ENCODE data around the gene ACTMAP.
"Not testable (repeated sequence)": the region's sequence is repeated elsewhere in the genome, so short reads cannot be mapped to it uniquely, and the experiment has no call there.

ACTMAP gene

DNA sequence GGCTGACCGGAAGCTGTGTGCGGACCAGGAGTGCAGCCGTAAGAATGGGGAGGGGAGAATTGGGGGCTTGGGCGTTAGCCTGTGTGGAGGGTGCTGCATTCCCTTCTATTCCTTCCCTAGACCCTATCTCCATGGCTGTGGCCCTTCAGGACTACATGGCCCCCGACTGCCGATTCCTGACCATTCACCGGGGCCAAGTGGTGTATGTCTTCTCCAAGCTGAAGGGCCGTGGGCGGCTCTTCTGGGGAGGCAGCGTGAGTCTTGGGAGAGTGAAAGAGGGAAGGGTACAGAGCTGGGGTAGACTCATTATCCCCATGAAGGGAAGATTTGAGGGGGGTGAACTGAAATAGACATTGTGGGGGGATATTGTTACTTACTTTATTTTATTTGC is 25.4 kb upstream of the ACTMAP start:
- DNase-seq (ENCODE audit: low read depth) = no peak
- TF ChIP-seq, protein P1, sequence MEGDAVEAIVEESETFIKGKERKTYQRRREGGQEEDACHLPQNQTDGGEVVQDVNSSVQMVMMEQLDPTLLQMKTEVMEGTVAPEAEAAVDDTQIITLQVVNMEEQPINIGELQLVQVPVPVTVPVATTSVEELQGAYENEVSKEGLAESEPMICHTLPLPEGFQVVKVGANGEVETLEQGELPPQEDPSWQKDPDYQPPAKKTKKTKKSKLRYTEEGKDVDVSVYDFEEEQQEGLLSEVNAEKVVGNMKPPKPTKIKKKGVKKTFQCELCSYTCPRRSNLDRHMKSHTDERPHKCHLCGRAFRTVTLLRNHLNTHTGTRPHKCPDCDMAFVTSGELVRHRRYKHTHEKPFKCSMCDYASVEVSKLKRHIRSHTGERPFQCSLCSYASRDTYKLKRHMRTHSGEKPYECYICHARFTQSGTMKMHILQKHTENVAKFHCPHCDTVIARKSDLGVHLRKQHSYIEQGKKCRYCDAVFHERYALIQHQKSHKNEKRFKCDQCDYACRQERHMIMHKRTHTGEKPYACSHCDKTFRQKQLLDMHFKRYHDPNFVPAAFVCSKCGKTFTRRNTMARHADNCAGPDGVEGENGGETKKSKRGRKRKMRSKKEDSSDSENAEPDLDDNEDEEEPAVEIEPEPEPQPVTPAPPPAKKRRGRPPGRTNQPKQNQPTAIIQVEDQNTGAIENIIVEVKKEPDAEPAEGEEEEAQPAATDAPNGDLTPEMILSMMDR (IDR thresholded peaks at IDR 0.05; ENCODE audit: insufficient read depth, low read depth, low read length, missing control alignments) = no peak
- no peak overlapping the region for H3K4me3 ChIP-seq (ENCODE audit: low read depth, low read length)

DNA sequence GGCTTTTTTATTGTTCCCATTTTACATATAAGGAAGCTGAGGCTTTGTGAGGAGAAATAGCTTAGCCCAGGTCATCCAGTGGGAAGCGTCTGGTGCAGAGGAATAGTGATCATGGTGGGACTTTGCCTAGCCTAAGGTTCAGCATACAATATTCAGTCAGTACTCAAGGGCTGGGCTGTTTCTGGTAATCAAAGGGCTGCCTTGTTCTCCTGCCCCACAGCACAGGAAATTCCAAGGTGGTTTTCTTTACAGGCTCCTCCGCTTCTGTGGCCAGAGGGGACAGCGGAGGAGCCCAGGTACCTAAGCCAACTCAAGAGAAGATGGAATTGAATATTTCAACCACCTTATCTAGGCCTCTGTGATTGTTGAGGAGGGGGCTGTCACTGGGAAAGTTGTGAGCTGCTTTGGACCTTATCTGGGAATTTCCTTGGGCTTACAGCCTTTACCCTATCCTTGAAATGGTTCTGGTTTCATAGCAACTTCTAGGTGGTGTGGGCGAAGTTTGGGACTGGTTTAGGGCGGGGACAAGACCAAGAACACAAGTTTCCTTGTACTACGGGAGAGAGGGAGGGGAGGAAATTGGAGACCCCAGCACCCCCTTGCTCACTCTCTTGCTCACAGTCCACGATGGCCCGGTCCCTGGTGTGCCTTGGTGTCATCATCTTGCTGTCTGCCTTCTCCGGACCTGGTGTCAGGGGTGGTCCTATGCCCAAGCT is 24.8 kb upstream of the ACTMAP start, which contains the start of gene MIA:
TSS of gene MIA (plus strand) at position 606 of the 716 bp plus-strand sequence. CDS start at position 628, 22 bp downstream.
- no peak within 1 kb of the TSS for H3K4me3 ChIP-seq (ENCODE audit: low read depth, low read length)
- DNase-seq (ENCODE audit: low read depth) = no peak
- TF ChIP-seq, protein P1 (IDR thresholded peaks at IDR 0.05; ENCODE audit: insufficient read depth, low read depth, low read length, missing control alignments) = no peak

DNA sequence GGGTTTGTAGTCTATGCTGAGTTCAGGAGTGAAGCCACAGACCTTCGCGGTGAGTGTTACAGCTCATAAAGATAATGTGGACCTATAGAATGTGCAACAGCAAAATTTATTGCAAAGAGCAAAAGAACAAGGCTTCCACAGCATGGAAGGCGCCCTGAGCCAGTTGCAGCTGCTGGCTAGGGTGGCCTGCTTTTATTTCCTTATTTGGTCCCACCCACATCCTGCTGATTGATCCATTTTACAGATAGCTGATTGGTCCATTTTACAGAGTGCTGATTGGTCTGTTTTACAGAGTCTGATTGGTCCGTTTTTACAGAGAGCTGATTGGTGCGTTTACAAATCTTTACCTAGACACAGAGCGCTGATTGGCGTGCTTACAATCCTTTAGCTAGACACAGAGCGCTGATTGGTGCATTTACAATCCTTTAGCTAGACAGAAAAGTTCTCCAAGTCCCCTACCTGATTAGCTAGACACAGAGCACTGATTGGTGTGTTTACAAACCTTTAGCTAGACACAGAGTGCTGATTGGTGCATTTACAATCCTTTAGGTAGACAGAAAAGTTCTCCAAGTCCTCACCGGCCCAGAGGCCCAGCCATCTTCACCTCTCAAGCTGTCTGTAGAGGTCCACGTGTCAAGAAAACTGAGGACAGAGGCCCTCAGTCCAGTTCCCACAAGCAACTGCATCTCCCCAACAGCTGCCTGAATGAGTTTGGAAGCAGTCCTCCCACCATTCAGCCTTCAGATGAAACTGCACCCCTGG is 21.0 kb upstream of the ACTMAP start:
- peak; percentile 28 for DNase-seq (ENCODE audit: low read depth)
- H3K4me3 ChIP-seq (ENCODE audit: low read depth, low read length) = not testable (repeated sequence)

DNA sequence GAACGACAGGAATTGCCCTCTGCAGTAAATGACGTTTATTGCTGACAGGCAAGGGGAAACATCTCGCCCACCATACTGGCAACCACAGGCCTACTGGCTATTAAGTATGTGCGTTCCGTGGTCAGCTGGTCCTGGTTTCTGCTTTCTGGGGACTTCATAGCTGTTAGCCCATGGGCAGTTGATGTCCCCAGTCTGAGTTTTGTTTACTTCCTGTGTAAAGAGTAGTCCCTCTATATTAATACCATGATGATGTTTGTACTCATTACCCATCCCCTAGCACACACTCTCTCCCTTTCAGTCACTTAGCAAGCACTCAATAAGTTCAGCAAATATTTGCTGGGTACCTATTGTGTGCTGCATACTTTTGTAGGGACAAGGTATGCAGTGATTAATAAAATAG is 18.6 kb upstream of the ACTMAP start:
- H3K4me3 ChIP-seq (ENCODE audit: low read depth, low read length) = no peak overlapping the region
- TF ChIP-seq, protein P1 (IDR thresholded peaks at IDR 0.05; ENCODE audit: insufficient read depth, low read depth, low read length, missing control alignments) = no peak

DNA sequence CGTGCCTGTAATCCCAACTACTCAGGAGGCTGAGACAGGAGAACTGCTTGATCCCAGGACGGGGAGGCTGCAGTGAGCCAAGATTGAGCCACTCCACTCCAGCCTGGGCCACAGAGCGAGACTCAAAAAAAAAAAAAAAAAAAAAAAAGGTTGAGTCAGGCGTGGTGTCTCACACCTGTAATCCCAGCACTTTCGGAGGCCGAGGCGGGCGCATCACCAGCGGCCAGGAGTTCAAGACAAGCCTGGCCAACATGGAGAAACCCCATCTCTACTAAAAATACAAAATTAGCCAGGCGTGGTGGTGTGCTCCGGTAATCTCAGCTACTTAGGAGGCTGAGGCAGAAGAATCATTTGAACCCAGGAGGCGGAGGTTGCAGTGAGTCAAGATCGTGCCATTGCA is 16.1 kb upstream of the ACTMAP start:
- not testable (repeated sequence) for H3K4me3 ChIP-seq (ENCODE audit: low read depth, low read length); DNase-seq (ENCODE audit: low read depth)

More for the DNA sequence above, 18.6 kb upstream of the ACTMAP start:
- no peak for DNase-seq (ENCODE audit: low read depth)

DNA sequence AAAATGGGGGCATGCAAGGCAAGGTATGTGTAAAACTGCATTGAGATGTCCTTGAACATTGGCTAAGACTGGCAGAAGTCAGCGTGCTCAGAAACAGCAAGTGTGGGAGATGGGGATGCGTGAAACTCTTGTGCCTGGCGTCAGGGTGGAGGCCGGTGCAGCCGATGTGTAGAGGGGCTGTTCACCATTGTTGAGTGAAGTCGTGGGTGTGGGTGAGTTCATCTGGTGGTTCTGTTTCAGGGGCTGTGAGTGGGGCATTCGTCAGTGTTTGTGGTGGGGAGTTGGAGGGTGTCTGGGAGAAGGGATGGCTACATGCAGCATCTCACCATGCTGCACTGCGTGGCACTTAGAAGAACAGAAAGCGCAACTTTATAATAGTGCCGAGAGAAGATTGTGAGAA is 13.7 kb upstream of the ACTMAP start:
- no peak for DNase-seq (ENCODE audit: low read depth)
- TF ChIP-seq, protein P1 (IDR thresholded peaks at IDR 0.05; ENCODE audit: insufficient read depth, low read depth, low read length, missing control alignments) = no peak
- no peak overlapping the region for H3K4me3 ChIP-seq (ENCODE audit: low read depth, low read length)

DNA sequence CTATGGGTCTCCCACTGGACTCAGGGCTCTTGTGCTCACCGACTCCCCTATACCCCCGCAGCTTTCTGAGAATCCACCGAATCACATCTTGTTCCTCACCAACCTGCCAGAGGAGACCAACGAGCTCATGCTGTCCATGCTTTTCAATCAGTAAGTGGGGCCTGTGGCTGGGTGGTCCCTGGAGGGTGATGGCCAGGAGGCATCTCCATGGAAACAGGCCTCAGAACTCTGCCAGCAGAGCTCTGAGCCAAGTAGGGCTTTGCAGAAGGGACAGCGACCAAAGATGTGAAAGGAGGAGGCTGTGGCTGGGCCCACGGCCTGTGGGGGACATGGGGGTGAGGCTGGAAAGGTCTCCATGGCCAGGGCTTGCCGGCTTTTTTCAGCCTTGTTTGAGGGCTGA is 13.2 kb upstream of the ACTMAP start:
- no peak overlapping the region for H3K4me3 ChIP-seq (ENCODE audit: low read depth, low read length)
- no peak for DNase-seq (ENCODE audit: low read depth)
- TF ChIP-seq, protein P1 (IDR thresholded peaks at IDR 0.05; ENCODE audit: insufficient read depth, low read depth, low read length, missing control alignments) = no peak

All from GM12865 (cell line).